HepG2 (cell line): ENCODE data around the gene STEAP3. TPM values are rescaled to one million over a fixed set of nuclear protein-coding genes. Genes with fewer than 3 reads are reported as not detected.

Source experiments
- ATAC-seq: fragments of 200-7000 bp; cut with Tn5 transposase; 3 replicates; pipeline ENCODE4 v1.9.1; 2020; ENCODE audit warnings: mild to moderate bottlenecking, moderate library complexity
- BruUV-seq: library from RNA; stranded (reverse); fragments of 400-500 nt; replicated peaks from 2 replicates; lab custom pipeline; 2021; lab: Mats Ljungman, UMichigan
- CTCF ChIA-PET: fragments of 300-600 bp; formaldehyde crosslinking; extraction: SDS; loops from one replicate; lab custom pipeline; 2021; ENCODE audit warnings: low total read pairs, inconsistent platforms, low intra/inter-chr PET ratio; lab: Yijun Ruan, JAX
- POLR2A ChIA-PET: fragments of 350-600 bp; sonication (Branson Sonifier 250); formaldehyde crosslinking; loops from one replicate; lab custom pipeline; 2020; ENCODE audit warnings: antibody characterized with exemption, inconsistent platforms; lab: Yijun Ruan, JAX
- DNase-seq: peaks from one replicate; pipeline ENCODE4 v3.0.0-alpha.2; 2015; ENCODE audit warnings: low spot score
- FAIRE-seq: peaks from 3 replicates; lab custom pipeline; 2011; peaks lifted over from hg19 to GRCh38; lab: Jason Lieb, UNC
- H2AFZ ChIP-seq: one replicate; pipeline ENCODE4 v1.6.1; 2011; ENCODE audit warnings: low read length, inconsistent platforms
- H3K27ac ChIP-seq: fragments of 300-600 bp; 3 replicates; pipeline ENCODE4 v1.8.0; 2011; ENCODE audit warnings: mixed run types, mild to moderate bottlenecking, mixed read lengths, low read length, inconsistent platforms; ENCODE audit not compliant: insufficient read depth; ENCODE audit errors: extremely low read length
- H3K27me3 ChIP-seq, 2 experiments: fragments of 200-600 bp in 1 of 2; 2 replicates in 1 of 2; 3 replicates in 1 of 2; pipeline versions ENCODE4 v1.6.0 to v1.8.0; 2011; ENCODE audit warnings: low read length in 2 of 2, mild to moderate bottlenecking in 2 of 2, moderate library complexity in 2 of 2, inconsistent platforms in 1 of 2; ENCODE audit not compliant: insufficient read depth in 2 of 2, control insufficient read depth in 1 of 2
- H3K36me3 ChIP-seq, 2 experiments: fragments of 200-600 bp in 1 of 2; replicated peaks in 1 of 2; 2 replicates in 1 of 2; 3 replicates in 1 of 2; pipeline versions ENCODE4 v1.5.1 to v1.8.0; 2011; ENCODE audit warnings: low read length in 2 of 2, inconsistent platforms in 1 of 2; ENCODE audit not compliant: insufficient read depth in 2 of 2, control insufficient read depth in 1 of 2
- H3K4me1 ChIP-seq: 2 replicates; pipeline ENCODE4 v1.5.1; 2012; ENCODE audit warnings: low read length, inconsistent platforms; ENCODE audit not compliant: insufficient read depth
- H3K4me2 ChIP-seq: 2 replicates; pipeline ENCODE4 v1.6.0; 2011; ENCODE audit warnings: low read depth, low read length, inconsistent platforms
- H3K4me3 ChIP-seq, 3 experiments: fragments of 200-600 bp in 1 of 3; sonication (generic), shearing (Covaris generic) in 1 of 3; replicated peaks in 1 of 3; 2 replicates each; pipeline ENCODE4 v1.5.1; 2011 to 2016; ENCODE audit warnings: low read length in 3 of 3, inconsistent platforms in 2 of 3, low read depth in 2 of 3, mild to moderate bottlenecking in 2 of 3, control low read depth in 1 of 3, mixed read lengths in 1 of 3; ENCODE audit not compliant: insufficient read depth in 1 of 3
- H3K79me2 ChIP-seq: one replicate; pipeline ENCODE4 v1.6.1; 2011; ENCODE audit warnings: low read length, inconsistent platforms; ENCODE audit not compliant: insufficient read depth
- H3K9ac ChIP-seq: 2 replicates; pipeline ENCODE4 v1.6.0; 2011; ENCODE audit warnings: mild to moderate bottlenecking, low read depth, low read length, inconsistent platforms; ENCODE audit not compliant: insufficient read depth
- H3K9me3 ChIP-seq: 2 replicates; pipeline ENCODE4 v1.5.1; 2012; ENCODE audit warnings: mild to moderate bottlenecking, low read length
- H4K20me1 ChIP-seq: 2 replicates; pipeline ENCODE4 v1.6.0; 2011; ENCODE audit warnings: inconsistent platforms, mild to moderate bottlenecking, low read length, moderate library complexity; ENCODE audit not compliant: insufficient read depth
- ARID3A ChIP-seq: IDR thresholded peaks from 2 replicates; pipeline ENCODE4 v1.6.1; 2012; ENCODE audit warnings: low read depth, low read length, improper control_type of control experiment
- ARNT ChIP-seq: fragments of 450-650 bp; IDR thresholded peaks from 2 replicates; pipeline ENCODE4 v1.6.1; 2017
- EHMT2 ChIP-seq: fragments of 200-600 bp; sonication (generic); IDR thresholded peaks from 2 replicates; pipeline ENCODE4 v1.7.0; 2017; ENCODE audit warnings: antibody characterized with exemption, low read depth, low read length, borderline replicate concordance
- ELF4 ChIP-seq: sonication (generic); formaldehyde crosslinking; IDR thresholded peaks from 2 replicates; pipeline ENCODE4 v1.5.0; 2020; ENCODE audit warnings: missing genetic modification reagents, mild to moderate bottlenecking, moderate library complexity, borderline replicate concordance
- ERF ChIP-seq: IDR thresholded peaks from 2 replicates; pipeline ENCODE4 v1.6.1; 2018; ENCODE audit warnings: missing biosample characterization, missing genetic modification reagents
- HDAC6 ChIP-seq: fragments of 200-600 bp; sonication (generic); IDR thresholded peaks from 2 replicates; pipeline ENCODE4 v1.7.0; 2017; ENCODE audit warnings: mild to moderate bottlenecking, antibody characterized with exemption, low read length, low read depth
- NFE2 ChIP-seq: sonication (generic); formaldehyde crosslinking; IDR thresholded peaks from 2 replicates; pipeline ENCODE4 v1.4.0; 2020; ENCODE audit warnings: missing genetic modification reagents
- NONO ChIP-seq, 2 experiments: fragments of 450-650 bp in 1 of 2; sonication (generic) in 1 of 2; formaldehyde crosslinking in 1 of 2; IDR thresholded peaks in 1 of 2; conservative IDR thresholded peaks in 1 of 2; 2 replicates each; pipeline versions ENCODE4 v1.6.1 to v1.8.0; 2017 to 2022; ENCODE audit warnings: mild to moderate bottlenecking in 1 of 2, missing genetic modification reagents in 1 of 2, moderate library complexity in 1 of 2
- NR2F6 ChIP-seq, 2 experiments: IDR thresholded peaks; 2 replicates each; pipeline ENCODE4 v1.6.1; 2016; ENCODE audit warnings: antibody characterized with exemption in 1 of 2, mild to moderate bottlenecking in 1 of 2
- POGZ ChIP-seq: sonication (generic); formaldehyde crosslinking; IDR thresholded peaks from 2 replicates; pipeline ENCODE4 v1.4.0; 2020; ENCODE audit warnings: mild to moderate bottlenecking, missing genetic modification reagents
- RELA ChIP-seq: sonication (generic); formaldehyde crosslinking; IDR thresholded peaks from 2 replicates; pipeline ENCODE4 v1.4.0; 2020; ENCODE audit warnings: missing genetic modification reagents
- ZBTB43 ChIP-seq: sonication (generic); formaldehyde crosslinking; conservative IDR thresholded peaks from 2 replicates; pipeline ENCODE4 v1.4.0; 2020; ENCODE audit warnings: missing genetic modification reagents
- ZFP1 ChIP-seq: IDR thresholded peaks from 2 replicates; pipeline ENCODE4 v1.6.1; 2016
- ZNF547 ChIP-seq: sonication (generic); formaldehyde crosslinking; IDR thresholded peaks from 2 replicates; pipeline ENCODE4 v1.5.1; 2020; ENCODE audit warnings: mild to moderate bottlenecking, missing genetic modification reagents
- ZNF572 ChIP-seq: sonication (generic); formaldehyde crosslinking; IDR thresholded peaks from 2 replicates; pipeline ENCODE4 v1.5.1; 2020; ENCODE audit warnings: mild to moderate bottlenecking, missing genetic modification reagents
- ZNF674 ChIP-seq: sonication (generic); formaldehyde crosslinking; IDR thresholded peaks from 2 replicates; pipeline ENCODE4 v1.5.0; 2020; ENCODE audit warnings: low read depth, mild to moderate bottlenecking, missing genetic modification reagents
- ZSCAN9 ChIP-seq: IDR thresholded peaks from 2 replicates; pipeline ENCODE4 v1.6.1; 2016; ENCODE audit warnings: borderline replicate concordance
- WGBS: methylation state at CpG from one replicate; pipeline ENCODE4 v1.1.6; 2017; ENCODE audit warnings: low lambda C conversion rate; 5-methylcytosine and 5-hydroxymethylcytosine counted together
- in situ Hi-C: cut with HindIII; loops from 2 replicates; pipeline ENCODE4 v1.10.0; 2017; ENCODE audit warnings: low pct_unique_long_range_greater_than_20kb; ENCODE audit not compliant: extremely low pct_ligation_motif_present
- intact Hi-C: fragments of 100-400 bp; cut with micrococcal nuclease; formaldehyde crosslinking; loops from one replicate; pipeline ENCODE4 v1.10.0; 2022; ENCODE audit not compliant: unreplicated experiment
- polyA plus RNA-seq, 8 experiments: library from polyadenylated mRNA; depleted of rRNA in 3 of 8; stranded (reverse) in 7 of 8; unstranded in 1 of 8; fragments of >200 nt; fragmentation: Illumina TruSeq in 4 of 8; extraction: Trizol in 4 of 8; gene quantifications; 2 replicates each; pipeline versions ENCODE4 v1.2.1 to v1.2.3, GENCODE V29; 2011 to 2016; ENCODE audit warnings: low read depth in 4 of 8, missing spikeins in 1 of 8, mixed read lengths in 1 of 8; ENCODE audit not compliant: insufficient read depth in 1 of 8
- total RNA-seq, 5 experiments: library from RNA; depleted of rRNA; stranded (reverse); fragments of >200 nt; fragmentation: Illumina TruSeq; extraction: Trizol; gene quantifications; 2 replicates each; pipeline ENCODE4 v1.2.3, GENCODE V29; 2016; ENCODE audit warnings: low read depth in 1 of 5
- TF ChIP-seq, protein P1 (sequence below): sonication (generic); formaldehyde crosslinking; IDR thresholded peaks from 2 replicates; pipeline ENCODE4 v1.9.0; 2021; ENCODE audit warnings: missing genetic modification reagents, borderline replicate concordance

STEAP3 gene
- total and polyA plus RNA-seq, 2 of the 13 experiments (the other 11 are each of a cell fraction or from before 2014, with no cell fraction given): 7.3 to 21.1 TPM

DNA sequence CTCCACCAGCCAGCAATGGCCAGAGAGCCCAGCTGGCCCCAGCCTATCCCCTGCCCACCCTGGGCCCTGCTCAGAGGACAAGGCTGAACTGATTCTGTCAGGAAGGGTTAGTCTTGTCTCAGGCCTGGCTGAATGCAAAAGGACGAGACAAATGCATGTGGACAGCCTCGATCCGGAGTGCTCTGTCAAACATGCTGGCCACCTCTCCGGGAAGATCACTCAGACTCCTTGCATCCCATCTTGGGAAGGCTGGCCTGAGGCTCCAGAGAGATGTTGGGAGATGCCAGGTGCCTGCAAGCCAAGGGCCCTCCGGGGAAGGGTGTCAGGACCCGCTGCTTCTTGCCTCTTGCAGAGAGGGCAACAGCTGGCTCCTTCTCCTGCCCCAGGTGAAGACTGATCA, 44.9 kb upstream of the STEAP3 start (continued):
- TF ChIP-seq EHMT2 (no peak), ZNF674 (CRISPR knock-in tag) (no peak), POGZ (CRISPR knock-in tag) (no peak), NR2F6 (IDR thresholded peaks at IDR 0.05) (no peak), NR2F6 (CRISPR knock-in tag; IDR thresholded peaks at IDR 0.05) (no peak), ZSCAN9 (CRISPR knock-in tag) (no peak)

- Histone ChIP-seq H3K27ac (no peak overlapping the region), H3K36me3 (no peaks in the 10 kb centered on the region), H3K9ac (no peak overlapping the region), H2AFZ (no peak overlapping the region), H3K9me3 (no peaks in the 10 kb centered on the region), H4K20me1 (no peaks in the 10 kb centered on the region), H3K27me3 (peaks cover 0 to 25% of the 10 kb centered on the region in 2 experiments; a peak in 2 of 5 replicates), H3K79me2 (no peaks in the 10 kb centered on the region), H3K4me1 (no peaks in the 10 kb centered on the region), H3K4me3 (no peak overlapping the region), H3K4me2 (no peak overlapping the region)
- FAIRE-seq (no peak), ATAC-seq (no peak), DNase-seq (no peak)
- CTCF ChIA-PET: no interaction called here
- in situ Hi-C loops (loop anchor here (5.0 kb wide), 1 partner anchor 297 kb away; no protein-coding TSS in a partner anchor), intact Hi-C loops (no loop called here)
- BruUV-seq: no TSS peak
- WGBS: 0% methylated on average over 2 of the region's 2 CpGs
- POLR2A ChIA-PET: no interaction called here
- no peak for TF ChIP-seq RELA (CRISPR knock-in tag)
- TF ChIP-seq ARNT: no peak
- no peak for TF ChIP-seq NFE2 (CRISPR knock-in tag)
- TF ChIP-seq ERF: no peak
- TF ChIP-seq ZNF547: no peak
- no peak for TF ChIP-seq HDAC6
- TF ChIP-seq ELF4: no peak
- no peak for TF ChIP-seq ZNF572 (CRISPR knock-in tag)
- TF ChIP-seq ZFP1 (CRISPR knock-in tag): no peak
- no peak for TF ChIP-seq NONO (IDR thresholded peaks at IDR 0.05)
- no peak for TF ChIP-seq NONO (CRISPR knock-in tag; conservative IDR thresholded peaks at IDR 0.05)
- TF ChIP-seq, protein P1, sequence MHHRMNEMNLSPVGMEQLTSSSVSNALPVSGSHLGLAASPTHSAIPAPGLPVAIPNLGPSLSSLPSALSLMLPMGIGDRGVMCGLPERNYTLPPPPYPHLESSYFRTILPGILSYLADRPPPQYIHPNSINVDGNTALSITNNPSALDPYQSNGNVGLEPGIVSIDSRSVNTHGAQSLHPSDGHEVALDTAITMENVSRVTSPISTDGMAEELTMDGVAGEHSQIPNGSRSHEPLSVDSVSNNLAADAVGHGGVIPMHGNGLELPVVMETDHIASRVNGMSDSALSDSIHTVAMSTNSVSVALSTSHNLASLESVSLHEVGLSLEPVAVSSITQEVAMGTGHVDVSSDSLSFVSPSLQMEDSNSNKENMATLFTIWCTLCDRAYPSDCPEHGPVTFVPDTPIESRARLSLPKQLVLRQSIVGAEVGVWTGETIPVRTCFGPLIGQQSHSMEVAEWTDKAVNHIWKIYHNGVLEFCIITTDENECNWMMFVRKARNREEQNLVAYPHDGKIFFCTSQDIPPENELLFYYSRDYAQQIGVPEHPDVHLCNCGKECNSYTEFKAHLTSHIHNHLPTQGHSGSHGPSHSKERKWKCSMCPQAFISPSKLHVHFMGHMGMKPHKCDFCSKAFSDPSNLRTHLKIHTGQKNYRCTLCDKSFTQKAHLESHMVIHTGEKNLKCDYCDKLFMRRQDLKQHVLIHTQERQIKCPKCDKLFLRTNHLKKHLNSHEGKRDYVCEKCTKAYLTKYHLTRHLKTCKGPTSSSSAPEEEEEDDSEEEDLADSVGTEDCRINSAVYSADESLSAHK: no peak
- no peak for TF ChIP-seq ARID3A
- TF ChIP-seq ZBTB43: no peak
Measured at GRCh38 chr2:119179202-119179601, 44.4 kb upstream of the STEAP3 start.
